ENCODE data around the gene KCNIP2. TPM values are rescaled to one million over a fixed set of nuclear protein-coding genes. Genes with fewer than 3 reads are reported as not detected.

KCNIP2 gene
- polyA plus RNA-seq, 1 donor = 6.0 TPM

GRCh38 chr10:101781984-101782810 lies 61.4 kb downstream of the KCNIP2 start:
- DNase-seq = no peak

- DNase-seq = no peak
Measured at GRCh38 chr10:101781655-101781983, 62.0 kb downstream of the KCNIP2 start.

GRCh38 chr10:101780818-101781654 lies 62.6 kb downstream of the KCNIP2 start:
- peak; percentile 34 for DNase-seq

GRCh38 chr10:101780187-101780817 lies 63.3 kb downstream of the KCNIP2 start:
- no peak for DNase-seq

DNA sequence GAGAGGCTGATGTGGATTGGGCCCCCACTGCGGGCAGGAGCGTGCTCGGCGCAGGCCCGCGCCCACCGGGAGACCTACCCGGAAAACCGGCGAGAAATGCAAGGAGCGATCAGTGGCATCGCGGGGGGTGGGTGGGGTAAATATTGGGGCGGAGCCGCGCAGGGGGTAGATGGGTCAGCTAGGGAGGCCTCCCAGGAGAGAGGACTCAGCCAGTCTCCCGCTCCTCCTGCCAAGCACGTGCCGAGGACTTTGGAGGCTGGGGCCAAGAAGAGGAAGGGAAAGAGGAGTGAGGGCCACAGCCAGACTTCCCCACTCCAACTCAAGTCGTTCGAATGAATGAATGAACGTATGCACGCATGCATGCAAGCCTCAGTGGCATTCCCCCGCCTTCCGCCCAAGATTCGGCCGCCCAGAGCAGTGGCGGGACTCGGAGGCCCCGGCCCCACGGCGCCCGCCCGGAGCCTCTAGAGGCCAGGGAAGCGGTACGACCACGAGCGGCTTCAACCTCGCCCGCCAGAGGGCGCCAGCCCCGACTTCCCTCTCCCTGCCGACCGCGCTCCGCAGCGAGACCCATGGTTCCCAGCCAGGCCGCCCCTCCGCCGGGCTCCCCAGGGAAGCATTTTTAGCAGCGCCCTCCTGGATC lies 63.9 kb downstream of the KCNIP2 start:
- DNase-seq = peak; percentile 45

GRCh38 chr10:101778781-101779543 lies 64.6 kb downstream of the KCNIP2 start:
- DNase-seq = no peak

DNA sequence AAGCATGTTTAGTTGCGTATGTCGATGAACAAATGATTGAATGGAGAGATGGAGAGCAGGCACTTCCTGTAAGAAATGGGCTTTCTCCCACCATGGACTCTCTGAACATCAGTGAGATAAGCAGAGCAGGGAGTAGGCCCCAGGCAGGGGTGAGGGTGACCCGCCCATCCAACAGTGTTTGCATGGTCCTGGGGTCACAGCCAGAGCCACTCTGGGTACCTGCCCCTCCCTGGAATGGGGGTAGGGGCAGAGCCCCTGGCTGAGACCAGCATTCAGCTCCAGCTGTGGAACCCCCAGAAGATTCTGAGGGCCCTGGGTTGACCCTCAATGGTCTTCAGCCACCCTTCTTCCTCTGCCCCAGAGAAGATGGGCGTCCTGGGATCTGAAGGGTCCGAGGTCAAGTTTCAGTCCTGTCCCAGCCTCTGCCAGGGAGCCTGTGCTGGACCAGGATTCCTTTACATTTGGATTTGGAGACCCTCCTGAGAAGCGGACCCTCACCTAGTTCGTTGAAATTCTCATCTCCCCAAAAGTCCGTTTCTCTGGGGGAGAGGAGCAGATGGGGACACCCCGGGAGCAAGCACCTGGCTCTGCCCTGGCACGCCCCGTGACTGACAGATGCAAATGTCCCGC lies 65.3 kb downstream of the KCNIP2 start:
- no peak for DNase-seq

DNA sequence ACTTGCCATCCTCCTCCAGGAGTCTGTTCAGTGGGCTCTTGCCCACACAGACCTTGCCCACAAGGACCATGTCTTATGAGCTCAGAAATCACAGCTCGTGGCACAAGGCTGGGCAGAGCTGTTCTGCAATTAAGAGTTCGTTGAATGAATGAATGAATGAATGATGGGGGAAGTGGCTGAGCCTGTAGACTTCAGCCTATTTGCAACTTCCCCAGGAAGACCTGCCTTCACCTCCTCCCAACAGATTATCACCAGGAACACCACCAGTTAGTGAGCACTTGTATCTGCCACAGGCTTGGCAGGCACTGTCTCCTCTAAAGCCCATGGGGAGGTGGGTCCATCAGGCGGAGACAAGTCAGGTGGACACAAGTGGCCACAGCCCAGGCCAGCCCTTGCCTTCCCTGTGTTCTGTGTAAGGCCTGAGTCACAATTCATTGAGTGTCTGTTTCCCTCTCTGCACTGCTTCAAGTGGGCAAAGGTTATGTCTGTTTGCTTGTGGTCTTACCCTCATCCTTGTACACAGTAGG lies 65.9 kb downstream of the KCNIP2 start:
- DNase-seq = no peak

- DNase-seq = no peak
Measured at GRCh38 chr10:101776161-101776817, 67.3 kb downstream of the KCNIP2 start.

Other genes with a start within 250 kb of the KCNIP2 start
- gene FBXW4, start 148.6 kb downstream of the KCNIP2 start, polyA plus RNA-seq (ENCODE audit: insufficient read length) = 47.8 TPM
- gene FGF8, start 67.7 kb downstream of the KCNIP2 start, polyA plus RNA-seq (ENCODE audit: insufficient read length) = 0.36 TPM
- gene NPM3, start 60.4 kb downstream of the KCNIP2 start, polyA plus RNA-seq (ENCODE audit: insufficient read length) = 56.9 TPM
- 115 TPM for gene OGA, start 25.4 kb downstream of the KCNIP2 start, polyA plus RNA-seq (ENCODE audit: insufficient read length)
- gene ARMH3, start 212.4 kb upstream of the KCNIP2 start, polyA plus RNA-seq (ENCODE audit: insufficient read length) = 15.2 TPM
- gene HPS6, start 221.5 kb upstream of the KCNIP2 start, polyA plus RNA-seq (ENCODE audit: insufficient read length) = 9.8 TPM

Data from hindlimb muscle (tissue), 1 donor.